Stimulated activated CD8-positive, alpha-beta memory T cell treated with anti-CD3 and anti-CD28 coated beads, Interleukin-7, amount 100 ng/mL, for 4 hours (primary cell): ENCODE results near the gene NES.

Experiments
- DNase-seq, 2 donors: peaks; one replicate each; pipeline ENCODE4 v3.0.0-alpha.2; 2020; ENCODE audit warnings: low read depth in 2 of 2

NES gene

DNA sequence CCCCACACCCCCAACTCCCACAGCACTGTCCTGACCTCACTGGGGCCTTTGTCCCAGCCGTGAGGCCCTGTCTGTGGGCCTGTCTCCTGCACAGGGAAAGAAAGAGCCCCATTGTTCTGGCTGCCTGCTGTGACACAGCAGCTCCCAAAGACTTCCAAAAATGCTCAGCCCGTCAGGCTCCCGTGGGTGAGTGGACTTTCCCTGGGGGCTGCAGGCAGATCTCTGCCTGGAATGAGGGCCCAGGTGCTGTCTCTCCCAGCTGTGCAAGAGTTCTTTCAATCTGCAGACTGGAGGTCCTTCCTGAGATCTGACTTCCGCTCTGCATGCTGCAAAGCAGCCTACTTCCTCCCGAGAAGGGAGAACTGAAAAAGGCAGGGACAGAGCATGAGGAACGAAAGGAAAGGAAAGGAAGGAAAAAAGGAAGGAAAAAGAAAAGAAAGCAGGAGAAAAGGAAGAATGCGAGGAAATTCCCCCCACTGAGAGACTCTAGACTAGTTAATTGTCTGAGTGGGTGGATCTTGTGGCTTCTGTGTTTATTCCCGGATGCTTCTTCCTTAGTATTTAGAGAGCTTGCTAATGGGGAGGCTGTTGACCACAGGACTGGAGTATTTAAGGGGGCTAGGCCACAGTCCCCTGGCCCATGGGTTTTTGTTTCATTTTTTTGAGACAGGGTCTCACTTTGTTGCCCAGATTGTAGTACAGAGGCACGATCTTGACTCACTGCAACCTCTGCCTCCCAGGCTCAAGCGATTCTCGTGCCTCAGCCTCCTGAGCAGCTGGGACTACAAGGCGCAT lies 15.0 kb downstream of the NES start:
- DNase-seq, result no peak

DNA sequence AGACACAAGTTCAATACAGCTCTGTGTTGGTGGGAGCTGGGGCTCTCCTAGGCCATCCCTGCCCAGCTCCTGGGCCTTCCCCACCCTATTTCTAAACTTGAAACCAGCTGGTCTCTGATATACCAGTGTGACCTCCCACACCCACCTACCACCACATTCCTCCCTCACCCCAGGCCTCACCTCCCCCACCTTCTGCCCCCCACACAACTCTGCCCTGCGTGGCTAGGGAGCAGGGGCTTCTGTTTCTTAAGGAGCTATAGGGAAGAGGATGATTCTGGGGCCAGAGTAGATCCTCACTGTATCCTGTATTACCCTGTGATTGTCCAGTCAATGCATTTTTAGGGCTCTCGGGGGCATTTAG lies 16.5 kb downstream of the NES start:
- no peak for DNase-seq

- peak; percentile 77 to 85 for DNase-seq
Observed at GRCh38 chr1:156659988-156660751, 17.0 kb downstream of the NES start.

DNA sequence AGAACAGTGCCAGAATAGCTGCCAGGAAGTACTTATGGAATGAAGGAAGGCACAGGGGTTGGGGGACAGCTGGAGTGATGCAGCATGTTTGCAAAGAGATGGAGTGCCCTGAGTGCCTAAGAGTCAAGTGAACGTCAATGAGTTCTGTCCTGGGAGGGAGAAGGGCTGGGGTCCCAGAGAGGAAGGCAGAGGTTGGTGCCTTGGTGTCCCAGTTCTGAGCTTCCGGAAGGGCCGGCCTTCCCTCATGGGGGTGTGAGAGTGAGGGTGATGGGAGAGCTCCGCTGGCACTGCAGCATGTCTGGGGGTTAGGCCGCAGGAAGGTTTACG lies 17.6 kb downstream of the NES start:
- DNase-seq, result no peak

GRCh38 chr1:156658945-156659574 lies 18.1 kb downstream of the NES start:
- DNase-seq, result no peak

DNA sequence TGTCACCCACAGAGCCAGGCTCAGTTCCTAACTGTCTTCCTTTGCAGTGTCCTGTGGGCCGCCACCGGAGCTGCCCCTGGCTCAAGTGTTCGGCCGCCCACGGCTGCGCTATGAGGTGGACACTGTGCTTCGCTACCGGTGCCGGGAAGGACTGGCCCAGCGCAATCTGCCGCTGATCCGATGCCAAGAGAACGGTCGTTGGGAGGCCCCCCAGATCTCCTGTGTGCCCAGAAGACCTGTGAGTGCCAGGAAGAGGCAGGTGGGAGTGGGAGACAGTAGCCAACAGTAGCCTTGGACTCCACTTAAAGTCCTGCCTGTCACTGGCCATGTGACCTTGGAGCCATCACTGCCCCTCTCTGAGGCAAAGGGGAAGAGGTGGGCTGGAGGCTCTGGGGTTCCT lies 18.7 kb downstream of the NES start:
- no peak for DNase-seq

DNA sequence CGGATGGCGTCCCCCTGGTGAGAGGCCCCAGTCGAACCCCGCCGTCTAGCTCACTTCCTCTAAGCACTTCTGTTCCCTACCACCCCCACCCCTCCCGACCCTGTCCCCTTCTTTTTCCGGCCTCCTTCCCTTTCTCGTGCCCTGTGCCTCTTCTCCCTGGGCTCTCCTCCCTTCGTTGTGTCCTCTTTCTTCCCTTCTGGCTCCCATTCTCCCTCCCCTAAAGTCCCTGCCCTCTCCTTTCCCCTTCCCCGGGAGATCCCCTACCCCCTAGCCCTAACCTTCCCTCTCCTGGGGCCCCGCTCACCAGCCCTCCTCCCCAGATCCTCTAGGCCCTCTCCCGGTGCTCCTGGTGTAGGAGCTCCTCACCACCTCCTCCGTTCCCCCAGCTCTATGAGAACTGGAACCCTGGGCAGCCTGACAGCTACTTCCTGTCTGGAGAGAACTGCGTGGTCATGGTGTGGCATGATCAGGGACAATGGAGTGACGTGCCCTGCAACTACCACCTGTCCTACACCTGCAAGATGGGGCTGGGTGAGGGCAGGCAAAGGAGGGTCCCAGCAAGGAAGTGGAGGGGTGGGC lies 19.4 kb downstream of the NES start:
- DNase-seq, result no peak

DNA sequence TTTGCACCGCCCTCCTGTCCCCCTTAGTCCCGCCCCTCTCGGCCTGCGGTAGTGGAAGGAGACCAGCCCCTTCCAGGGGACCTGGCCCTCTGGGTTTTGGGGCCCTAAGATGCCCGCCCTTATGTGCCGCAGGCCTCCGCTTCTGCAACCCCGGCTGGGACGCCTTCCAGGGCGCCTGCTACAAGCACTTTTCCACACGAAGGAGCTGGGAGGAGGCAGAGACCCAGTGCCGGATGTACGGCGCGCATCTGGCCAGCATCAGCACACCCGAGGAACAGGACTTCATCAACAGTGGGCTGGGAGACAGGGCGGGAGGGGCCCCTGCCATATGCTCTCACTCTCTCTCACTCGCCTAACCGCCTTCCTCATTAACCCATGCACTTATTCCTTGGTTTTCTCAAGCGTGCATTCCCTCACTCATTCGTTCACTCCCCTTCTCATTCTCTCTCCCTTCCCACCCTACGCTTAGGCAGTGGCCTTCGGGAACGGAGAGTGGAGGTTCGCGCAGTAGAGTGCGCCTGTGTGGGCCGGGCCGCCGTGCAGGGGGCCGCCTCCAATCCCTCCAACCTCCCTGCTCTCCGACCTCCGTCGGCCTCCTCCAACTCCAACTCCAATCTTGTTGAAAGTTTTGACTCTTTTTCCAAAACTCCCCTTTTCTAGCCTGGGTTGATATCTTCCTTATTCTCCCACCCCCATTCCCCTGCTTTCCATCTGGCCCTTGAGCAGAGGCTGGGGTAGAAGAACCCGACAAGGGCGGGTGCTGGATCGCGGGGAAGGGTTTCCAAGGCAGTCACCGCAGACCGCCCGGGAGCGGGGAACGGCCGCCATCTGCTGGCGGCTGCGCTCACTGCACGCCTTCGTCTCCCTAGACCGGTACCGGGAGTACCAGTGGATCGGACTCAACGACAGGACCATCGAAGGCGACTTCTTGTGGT lies 20.1 kb downstream of the NES start:
- DNase-seq, result peak; percentile 33 to 57

DNA sequence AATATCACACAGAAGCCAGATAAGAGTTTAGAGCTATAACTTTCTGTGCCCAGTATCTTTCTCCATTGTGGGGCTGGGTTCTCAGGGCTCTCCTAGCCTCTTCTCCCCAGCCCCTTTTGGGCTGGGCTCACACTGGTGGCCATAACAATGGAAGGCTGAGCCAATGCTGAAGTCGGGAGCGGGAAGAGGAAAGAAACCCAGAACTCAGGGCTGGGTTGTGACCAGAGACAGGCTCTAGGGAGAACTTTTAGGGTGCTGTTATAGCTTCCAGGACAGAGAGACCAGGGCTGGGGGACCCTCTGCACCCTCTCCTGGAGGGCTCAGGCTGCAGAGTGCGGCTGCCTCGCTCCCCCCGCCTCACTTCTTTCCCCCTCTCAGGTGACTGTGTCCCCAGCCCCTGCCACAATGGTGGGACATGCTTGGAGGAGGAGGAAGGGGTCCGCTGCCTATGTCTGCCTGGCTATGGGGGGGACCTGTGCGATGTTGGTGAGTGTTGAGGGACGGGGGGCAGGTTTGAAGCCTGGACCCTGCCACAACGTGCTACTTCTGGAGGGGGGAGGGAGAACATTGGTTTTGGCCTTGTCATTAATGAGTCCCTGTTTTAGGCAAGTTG lies 21.2 kb downstream of the NES start:
- DNase-seq, result no peak

DNA sequence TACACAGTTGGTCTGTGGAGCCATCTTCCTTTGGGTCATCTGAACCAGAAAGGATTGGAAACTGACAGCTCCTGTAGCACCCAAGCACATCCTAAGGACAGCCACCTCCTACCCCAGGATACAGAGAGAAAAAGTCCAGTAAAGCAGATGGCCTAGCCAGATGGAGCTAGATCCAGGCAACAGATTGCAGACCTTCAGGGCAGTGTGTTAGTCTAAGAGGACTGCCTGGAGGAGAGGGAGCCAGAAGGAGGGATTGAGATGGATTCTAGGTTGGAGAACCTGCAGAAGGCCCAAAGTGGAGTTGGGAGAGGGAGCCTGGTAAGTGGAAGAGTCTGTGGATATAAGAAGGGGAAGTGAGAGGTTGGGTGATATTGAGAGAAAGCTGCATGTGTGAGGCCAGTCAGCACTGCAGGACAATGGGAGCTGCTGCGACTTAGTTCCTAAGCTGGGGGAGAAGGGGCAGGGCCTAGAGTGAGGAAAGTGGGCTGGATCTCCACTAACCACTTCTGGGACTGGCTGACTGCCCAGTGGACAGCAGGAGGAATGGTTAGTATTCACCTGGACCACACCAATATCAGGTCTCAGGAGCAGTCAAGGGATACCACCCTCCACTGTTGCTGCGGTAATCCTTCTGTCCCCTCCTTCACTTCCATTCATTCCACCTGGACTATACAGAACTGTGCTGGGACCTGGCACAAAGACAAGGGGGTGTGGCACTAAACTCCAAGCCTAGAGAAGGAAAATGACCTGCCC lies 21.9 kb downstream of the NES start:
- no peak for DNase-seq

DNA sequence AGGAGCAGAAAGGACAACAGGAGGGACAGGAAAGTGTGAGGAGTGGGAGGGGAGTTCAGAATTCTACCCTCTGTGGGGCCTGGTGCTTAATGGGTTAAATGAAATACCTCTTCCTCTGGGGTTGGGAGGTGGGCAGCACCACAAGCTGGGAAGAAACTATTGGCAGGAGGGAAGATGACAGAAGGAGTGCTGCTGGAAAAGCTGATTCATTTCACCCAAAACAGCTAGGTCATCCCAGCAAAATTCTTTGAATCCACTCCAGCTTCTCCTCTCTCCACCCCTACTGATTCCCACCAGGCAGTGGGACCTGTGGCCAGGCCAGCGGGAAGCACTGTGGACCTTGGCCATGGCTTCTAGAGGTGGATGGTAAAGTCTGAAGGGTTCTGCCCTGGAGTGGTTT lies 22.5 kb downstream of the NES start:
- no peak for DNase-seq

- DNase-seq, result no peak
Observed at GRCh38 chr1:156652992-156653355, 24.2 kb downstream of the NES start.

- no peak for DNase-seq
Observed at GRCh38 chr1:156652131-156652991, 24.8 kb downstream of the NES start.

- no peak for DNase-seq
Observed at GRCh38 chr1:156648951-156649350, 28.3 kb downstream of the NES start.

DNA sequence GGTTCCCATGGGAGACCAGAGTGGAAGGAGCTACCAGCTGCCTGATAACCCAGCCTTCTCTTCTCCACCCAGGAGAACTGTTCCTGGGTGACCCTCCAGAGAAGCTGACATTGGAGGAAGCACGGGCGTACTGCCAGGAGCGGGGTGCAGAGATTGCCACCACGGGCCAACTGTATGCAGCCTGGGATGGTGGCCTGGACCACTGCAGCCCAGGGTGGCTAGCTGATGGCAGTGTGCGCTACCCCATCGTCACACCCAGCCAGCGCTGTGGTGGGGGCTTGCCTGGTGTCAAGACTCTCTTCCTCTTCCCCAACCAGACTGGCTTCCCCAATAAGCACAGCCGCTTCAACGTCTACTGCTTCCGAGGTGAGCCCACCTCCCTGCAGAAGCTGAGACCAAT lies 28.7 kb downstream of the NES start:
- DNase-seq, result no peak

GRCh38 chr1:156647351-156647750 lies 29.9 kb downstream of the NES start:
- DNase-seq, result no peak

GRCh38 chr1:156646738-156647211 lies 30.4 kb downstream of the NES start:
- no peak for DNase-seq

GRCh38 chr1:156645666-156646065 lies 31.5 kb downstream of the NES start:
- DNase-seq, result no peak

DNA sequence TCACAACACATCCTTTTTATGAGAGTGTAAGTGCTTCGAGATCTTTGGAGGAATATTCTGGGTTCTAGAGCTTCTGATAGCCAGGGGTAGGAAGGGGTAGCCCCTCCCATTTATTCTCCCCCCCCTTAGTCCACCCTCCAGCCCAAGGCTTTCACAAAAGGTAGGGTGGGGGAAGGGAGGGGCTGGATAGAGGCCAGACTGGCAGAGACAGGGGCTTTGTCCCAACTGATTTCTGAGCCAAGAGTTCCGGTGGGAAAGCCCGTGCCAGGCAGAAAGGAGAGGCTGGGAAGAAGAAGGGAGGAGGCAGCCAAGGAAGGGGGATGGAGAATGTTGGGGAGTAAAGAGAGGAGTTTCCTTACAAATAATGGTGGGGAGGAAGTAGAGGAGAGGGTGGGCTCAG lies 32.2 kb downstream of the NES start:
- no peak for DNase-seq
